G401 (cell line): Measurements from ENCODE around the gene SMAD2. TPM values are rescaled to one million over a fixed set of nuclear protein-coding genes. Genes with fewer than 3 reads are reported as not detected.

Source experiments
- DNase-seq: peaks from one replicate; pipeline ENCODE4 v3.0.0-alpha.2; 2015; ENCODE audit warnings: low spot score
- in situ Hi-C: cut with HindIII; loops from 2 replicates; pipeline ENCODE4 v1.10.0; 2016; ENCODE audit warnings: low sequenced_read_pairs, mixed read lengths
- total RNA-seq: library from RNA; depleted of rRNA; stranded (reverse); fragments of >200 nt; shearing (Covaris generic); gene quantifications from 2 replicates; pipeline ENCODE4 v1.2.3, GENCODE V29; 2014

Gene SMAD2
- total RNA-seq, 1 experiment from 2014 or later: 68.8 TPM

DNA sequence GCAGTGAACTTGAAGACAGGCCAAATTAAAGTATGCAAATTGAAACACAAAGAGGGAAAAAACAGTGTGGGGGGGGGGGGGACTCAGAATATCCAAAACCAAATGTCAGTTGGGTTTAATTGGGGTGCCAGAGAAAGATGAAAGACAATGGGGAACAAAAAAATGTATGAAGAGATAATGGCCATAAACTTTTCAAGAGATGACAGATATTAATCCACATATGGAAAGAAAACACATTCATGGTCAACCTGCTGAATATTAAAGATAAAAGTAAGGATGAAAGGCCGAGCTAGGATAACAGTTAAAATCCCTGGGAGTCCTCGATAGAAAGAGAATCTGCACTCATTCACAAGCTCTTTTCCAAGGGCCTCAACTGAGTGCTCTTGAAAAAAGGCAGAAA is 26.6 kb downstream of the SMAD2 start:
- DNase-seq: no peak
- in situ Hi-C loops: no loop called here

DNA sequence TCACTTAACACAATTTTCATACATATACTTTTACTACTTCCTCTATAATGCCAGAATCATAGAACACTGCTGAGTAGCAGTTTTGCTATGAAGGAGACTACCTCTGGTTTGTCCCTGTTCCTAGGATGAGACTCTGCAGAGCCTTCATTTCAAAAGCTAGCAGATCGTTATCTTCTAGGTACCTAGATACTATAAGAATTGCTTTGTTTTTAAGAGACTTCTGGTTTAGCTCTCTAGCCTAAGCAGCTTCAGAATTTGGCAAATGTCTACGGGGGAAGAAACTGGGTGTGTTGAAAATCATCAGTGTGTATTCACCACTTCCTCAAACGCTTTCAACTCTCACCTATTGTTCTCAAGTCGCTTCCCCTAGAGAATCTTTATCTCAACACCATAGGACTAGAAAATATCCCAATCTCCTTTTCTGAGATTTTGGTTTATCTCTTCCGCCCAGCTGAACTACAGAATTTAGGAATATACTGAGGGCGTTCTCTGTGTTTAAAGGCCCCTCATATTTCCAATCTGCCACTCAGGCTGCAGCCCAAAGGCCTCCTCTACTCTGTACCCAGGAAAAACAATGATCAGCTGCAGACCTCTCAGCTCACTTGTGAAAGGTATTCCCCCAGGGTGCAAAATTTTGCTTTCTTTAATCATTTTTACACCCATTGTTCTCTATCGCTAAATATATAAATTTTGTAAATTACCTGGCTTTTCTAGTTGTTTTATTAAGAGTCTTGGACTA is 28.7 kb downstream of the SMAD2 start:
- in situ Hi-C loops: no loop called here
- DNase-seq: no peak

- DNase-seq: no peak
- in situ Hi-C loops: no loop called here
Measured at GRCh38 chr18:47899107-47899840, 31.2 kb downstream of the SMAD2 start.

- DNase-seq: no peak
- in situ Hi-C loops: no loop called here
Measured at GRCh38 chr18:47898696-47899095, 31.8 kb downstream of the SMAD2 start.

DNA sequence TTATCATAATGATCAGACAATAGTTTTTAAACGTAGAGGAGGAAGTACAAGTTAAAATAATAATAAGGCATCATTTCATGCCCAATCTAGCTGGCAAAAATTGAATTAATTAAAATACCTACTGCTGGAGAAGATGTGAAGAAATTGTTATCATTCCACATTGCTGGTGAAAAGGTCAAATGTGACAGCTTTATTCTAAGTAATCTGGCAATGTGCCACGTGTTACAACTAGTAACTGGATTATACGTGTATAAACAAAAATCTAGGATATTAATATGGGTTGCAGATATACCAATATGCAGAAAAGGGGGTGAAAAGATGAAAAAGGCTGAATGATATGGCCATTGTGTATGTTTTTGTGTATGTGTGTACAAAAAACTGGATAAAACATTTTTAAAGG is 32.4 kb downstream of the SMAD2 start:
- in situ Hi-C loops: no loop called here
- DNase-seq: no peak

DNA sequence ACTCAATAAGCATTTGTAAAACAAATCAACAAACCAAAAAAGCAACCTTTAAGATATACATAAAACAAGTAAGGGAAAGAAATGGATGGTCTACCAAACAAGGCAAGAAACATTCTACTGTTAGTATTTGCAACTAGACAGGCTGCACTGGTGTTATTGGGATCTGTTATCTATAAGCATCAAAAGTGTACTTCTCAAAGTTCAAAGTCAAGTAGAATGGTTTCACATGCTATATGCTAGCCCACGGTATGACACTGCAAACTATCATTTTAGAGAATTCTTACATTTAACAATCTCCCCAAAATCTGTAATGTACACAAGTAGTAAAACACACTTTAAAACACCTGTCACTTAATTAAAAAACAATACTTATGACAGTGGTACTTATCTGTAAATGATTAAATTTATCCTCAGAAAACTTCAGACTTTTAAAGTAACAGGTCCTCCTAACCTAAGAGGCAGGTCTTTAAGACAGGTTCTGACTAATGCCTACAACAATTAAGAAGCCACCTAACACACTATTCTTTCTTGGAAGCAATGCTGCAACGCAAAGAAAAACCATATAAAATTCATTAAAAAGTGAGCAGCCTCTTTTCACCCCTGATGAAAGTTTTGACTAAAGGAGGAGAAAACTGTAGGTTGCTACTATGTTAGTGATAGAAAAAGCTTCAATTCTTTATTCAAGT is 34.8 kb downstream of the SMAD2 start:
- in situ Hi-C loops: no loop called here
- no peak for DNase-seq

DNA sequence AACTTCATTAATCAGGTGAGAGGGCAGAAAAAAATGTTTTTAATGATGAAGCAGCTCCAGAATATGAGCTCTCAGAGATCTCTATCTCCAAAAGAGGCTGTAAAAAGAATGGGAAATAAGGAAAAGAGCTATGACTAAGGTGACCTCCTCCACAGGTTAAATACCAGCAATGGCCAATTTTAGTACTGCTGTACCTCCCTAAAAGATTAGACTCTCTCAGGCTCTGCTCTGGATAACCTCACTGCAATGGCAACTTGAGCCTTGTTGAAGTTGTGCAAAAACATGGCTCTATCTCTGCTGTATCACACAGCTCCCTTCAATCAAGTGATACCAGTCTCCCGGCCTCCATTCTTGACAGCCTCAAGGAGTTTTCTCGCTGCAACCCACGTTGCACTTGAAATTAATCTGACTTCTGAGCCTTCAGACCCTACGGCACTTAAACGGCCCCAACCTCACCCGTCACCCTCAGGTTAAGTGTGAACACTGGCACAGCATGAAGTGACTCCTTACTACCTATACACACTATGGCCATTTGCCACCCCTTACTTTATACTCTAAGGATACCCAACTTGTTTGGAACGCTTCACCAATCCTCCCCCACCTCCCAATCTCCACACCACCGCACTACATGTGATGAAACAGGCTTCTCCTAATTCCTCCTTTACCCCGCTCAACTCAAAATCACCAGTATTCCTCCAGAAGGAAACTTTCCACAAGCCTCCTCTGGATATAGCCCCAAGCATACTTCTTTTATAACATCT is 36.3 kb downstream of the SMAD2 start:
- no peak for DNase-seq
- in situ Hi-C loops: no loop called here

DNA sequence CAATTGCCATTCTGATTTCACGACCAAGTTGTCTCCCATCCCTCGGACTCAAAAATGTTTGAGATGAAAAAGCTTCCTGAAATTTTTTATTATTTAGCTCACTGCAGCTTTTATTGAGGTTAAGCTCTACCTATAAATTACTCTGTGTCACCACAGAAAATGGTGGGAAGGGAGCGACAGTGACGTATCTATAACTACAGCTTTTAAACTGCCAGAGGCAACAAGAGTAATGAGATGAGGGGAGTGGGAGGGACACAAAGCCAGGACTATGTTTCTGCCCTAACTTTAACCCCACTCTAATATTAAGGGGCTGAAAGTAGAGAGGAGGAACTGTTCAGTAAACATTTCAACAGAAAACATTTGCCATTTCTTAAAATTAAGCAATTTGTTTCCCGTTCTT is 37.4 kb downstream of the SMAD2 start:
- DNase-seq: no peak
- in situ Hi-C loops: no loop called here

DNA sequence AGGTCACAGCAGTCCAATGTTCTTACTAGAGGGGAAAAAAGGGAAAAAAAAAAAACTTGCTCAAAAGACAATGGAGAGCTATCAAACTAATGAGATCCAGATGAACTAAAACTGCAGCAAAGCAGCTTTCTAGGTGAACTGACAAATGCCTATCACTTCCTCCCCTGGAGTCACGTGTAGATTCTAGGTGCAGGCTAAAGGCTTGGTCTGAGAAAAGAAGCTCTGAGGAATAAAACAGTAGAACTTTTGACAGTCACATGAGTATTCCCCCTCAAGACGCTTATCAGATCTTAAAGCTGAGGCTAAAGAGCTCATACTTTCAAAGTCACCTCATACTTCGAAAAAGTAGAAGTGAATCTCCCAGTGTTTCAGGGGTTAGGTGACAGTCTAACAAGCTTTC is 42.3 kb downstream of the SMAD2 start:
- in situ Hi-C loops: no loop called here
- DNase-seq: no peak

DNA sequence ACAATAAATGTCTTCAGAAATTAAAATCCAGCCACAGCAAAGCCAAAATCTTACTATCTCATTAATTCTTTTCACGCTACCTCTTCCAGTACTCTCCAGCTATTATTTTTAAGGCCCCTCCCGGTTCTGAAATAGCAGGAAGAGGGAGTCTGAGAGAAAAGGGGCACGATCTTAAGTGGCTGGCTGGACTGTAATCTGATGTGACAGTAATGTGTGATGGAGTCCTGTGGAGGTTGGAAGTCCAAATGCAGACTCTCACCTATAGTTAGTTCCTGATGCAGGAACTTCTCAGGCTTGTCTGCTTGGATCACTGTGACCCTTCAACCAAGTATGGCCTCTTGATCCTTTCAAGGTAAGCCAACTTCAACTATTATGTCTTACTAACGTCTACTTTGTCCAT is 43.2 kb downstream of the SMAD2 start:
- DNase-seq: no peak
- in situ Hi-C loops: no loop called here

DNA sequence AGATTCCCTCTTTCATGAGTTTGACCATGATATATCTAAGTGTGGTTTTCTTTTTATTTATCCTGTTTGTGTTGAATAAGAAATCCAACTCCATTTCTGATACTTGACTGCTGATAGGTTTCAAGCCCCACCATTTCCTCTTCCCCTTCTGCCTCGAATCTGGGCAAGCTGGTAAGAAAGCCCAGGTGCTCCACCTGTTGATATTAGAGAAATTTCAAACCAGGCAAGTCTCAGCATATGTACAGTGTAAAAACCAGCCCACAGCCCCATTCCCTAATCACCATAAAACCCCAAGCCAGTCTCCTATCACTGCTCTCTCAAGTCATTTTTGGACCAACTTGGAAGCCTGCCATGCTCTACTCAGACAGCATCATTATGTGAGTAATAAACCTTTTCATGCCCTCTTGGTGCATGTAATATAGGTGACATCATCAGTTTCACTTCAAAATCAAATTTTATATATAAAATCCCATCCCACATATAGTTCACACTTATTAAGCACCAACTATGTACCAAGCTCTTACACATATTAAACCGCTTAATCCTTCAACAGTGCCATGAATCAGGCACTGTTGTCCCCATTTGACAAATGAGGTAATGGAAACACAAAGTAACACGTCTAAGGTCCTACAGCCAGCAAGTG is 46.6 kb downstream of the SMAD2 start:
- no peak for DNase-seq
- in situ Hi-C loops: no loop called here

DNA sequence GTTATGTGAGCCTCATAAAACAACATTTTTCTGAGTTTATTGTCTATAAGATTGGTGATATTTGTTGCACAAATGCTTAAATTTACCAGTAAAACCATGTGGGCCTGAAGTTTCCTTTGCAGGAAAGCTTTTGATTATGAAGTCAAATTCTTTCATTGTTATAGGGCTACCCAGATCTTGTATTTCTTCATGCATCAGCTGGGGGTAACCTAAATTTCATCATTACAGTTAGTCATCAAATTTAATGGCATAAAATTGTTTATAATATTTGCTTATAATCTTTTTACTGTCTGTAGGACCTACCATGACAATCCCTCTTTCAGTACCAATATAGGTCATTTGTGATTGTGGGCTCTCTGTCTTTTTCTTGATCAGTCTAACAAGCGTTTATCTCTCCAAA is 47.8 kb downstream of the SMAD2 start:
- in situ Hi-C loops: no loop called here
- DNase-seq: no peak

- in situ Hi-C loops: no loop called here
- no peak for DNase-seq
Measured at GRCh38 chr18:47881752-47882455, 48.6 kb downstream of the SMAD2 start.

DNA sequence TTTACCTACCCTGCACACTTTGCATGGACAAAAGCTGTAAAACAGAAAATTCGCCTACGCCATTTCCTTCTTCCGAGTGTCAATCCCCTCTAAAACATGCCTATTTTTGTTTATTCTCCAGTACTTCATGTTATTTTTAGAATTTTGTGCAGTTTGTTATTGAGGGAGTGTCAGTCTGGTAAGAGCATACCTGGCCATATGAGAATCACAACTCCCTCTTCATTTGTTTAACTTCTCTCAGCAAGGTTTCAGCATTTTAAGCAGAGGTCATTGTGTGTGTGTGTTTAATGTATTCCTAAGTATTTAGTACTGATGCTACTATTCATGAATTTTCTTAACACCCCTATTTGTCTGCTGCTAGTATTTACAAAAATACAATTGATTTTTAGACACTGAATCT is 49.4 kb downstream of the SMAD2 start:
- DNase-seq: no peak
- in situ Hi-C loops: no loop called here

DNA sequence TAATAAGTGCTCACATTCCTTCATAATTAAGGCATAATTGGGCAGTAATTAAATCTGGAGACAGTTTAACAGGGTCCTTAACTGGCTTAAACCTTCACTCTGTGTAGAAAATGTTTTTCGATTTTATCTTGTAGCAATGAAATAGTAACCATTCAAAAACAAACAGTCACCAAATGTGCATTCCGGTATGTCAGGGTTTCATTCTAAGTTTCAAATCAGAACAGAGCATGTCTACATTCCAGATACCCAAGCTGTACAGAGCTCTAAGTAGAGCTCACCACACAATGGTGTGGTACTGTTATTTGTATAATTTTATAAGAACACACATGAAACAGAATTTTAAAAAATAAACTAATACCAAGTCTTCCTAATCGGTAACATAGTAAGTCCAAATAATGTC is 52.6 kb downstream of the SMAD2 start:
- DNase-seq: no peak
- in situ Hi-C loops: no loop called here

GRCh38 chr18:47876813-47877212 is 53.6 kb downstream of the SMAD2 start:
- DNase-seq: no peak
- in situ Hi-C loops: no loop called here

DNA sequence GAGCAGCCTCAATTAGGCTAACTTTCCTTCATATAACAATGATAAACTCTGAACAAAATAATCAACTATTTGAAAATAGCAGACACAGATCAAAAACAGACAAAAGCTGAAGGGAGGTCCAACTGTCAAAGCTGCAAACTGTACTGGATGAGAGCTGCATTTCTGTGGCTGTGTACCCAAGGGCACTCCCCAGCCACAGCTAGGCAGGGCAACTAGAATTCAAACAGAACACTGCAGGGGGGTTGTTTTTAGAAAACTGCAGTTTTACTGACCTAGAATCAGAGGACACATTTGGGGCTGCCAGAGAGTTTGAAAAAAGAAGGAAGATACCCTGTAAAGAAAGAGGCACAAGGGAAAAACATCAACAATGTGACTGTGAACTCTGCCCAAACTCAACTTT is 56.8 kb downstream of the SMAD2 start:
- in situ Hi-C loops: no loop called here
- peak; percentile 64 for DNase-seq

- in situ Hi-C loops: no loop called here
- DNase-seq: peak; percentile 85
Measured at GRCh38 chr18:47872426-47872825, 58.0 kb downstream of the SMAD2 start.

- in situ Hi-C loops: no loop called here
- peak; percentile 74 for DNase-seq
Measured at GRCh38 chr18:47871288-47871687, 59.2 kb downstream of the SMAD2 start.
